Omental fat pad (tissue), 4 donors: ENCODE results near the gene PRRC2A. TPM values are rescaled to one million over a fixed set of nuclear protein-coding genes. Genes with fewer than 3 reads are reported as not detected.

Experiments
- ATAC-seq: fragments of 150-250 bp; one replicate; pipeline ENCODE4 v1.9.1; 2016; ENCODE audit warnings: mild to moderate bottlenecking, moderate library complexity; ENCODE audit not compliant: low FRiP score
- DNase-seq: peaks from one replicate; pipeline ENCODE4 v3.0.0-alpha.2; 2019; ENCODE audit warnings: low spot score
- CTCF ChIP-seq, 3 donors: fragments of 450-650 bp; IDR thresholded peaks; one replicate each; pipeline ENCODE4 v1.5.1; 2016 to 2017; ENCODE audit warnings: antibody characterized with exemption in 3 of 3, mild to moderate bottlenecking in 3 of 3, moderate library complexity in 2 of 3
- total RNA-seq, 4 donors: library from RNA; depleted of rRNA; stranded (reverse); fragments of >200 nt; gene quantifications; one replicate each; pipeline ENCODE4 v1.1.0, GENCODE V29; 2016

The PRRC2A gene
- total RNA-seq, 4 donors from 2014 or later: 44.8 to 111 (median 65.4) TPM

- peak; percentile 74 for DNase-seq
- ATAC-seq: peak; percentile 73
- TF ChIP-seq CTCF (IDR thresholded peaks at IDR 0.05): no peak
Observed at GRCh38 chr6:31652925-31653724, 32.6 kb downstream of the PRRC2A start.

- TF ChIP-seq CTCF (IDR thresholded peaks at IDR 0.05): no peak
- ATAC-seq (no peak), DNase-seq (no peak)
Observed at GRCh38 chr6:31654574-31655348, 34.2 kb downstream of the PRRC2A start.

- ATAC-seq (no peak), DNase-seq (no peak)
- no peak for TF ChIP-seq CTCF (IDR thresholded peaks at IDR 0.05)
Observed at GRCh38 chr6:31655349-31656237, 35.1 kb downstream of the PRRC2A start, which contains the start of gene APOM. TSS of gene APOM (plus strand) at chr6:31655894. CDS start at chr6:31655967, 73 bp downstream.

GRCh38 chr6:31657406-31658157 is 37.1 kb downstream of the PRRC2A start:
- ATAC-seq (no peak), DNase-seq (no peak)
- no peak for TF ChIP-seq CTCF (IDR thresholded peaks at IDR 0.05)

- ATAC-seq (no peak), DNase-seq (no peak)
- TF ChIP-seq CTCF (IDR thresholded peaks at IDR 0.05): no peak
Observed at GRCh38 chr6:31658158-31658688, 37.7 kb downstream of the PRRC2A start.
